Activated CD4-positive, alpha-beta T cell treated with anti-CD3 and anti-CD28 coated beads for 48 hours (primary cell): ENCODE measurements around the gene NXPH4.
A peak's percentile ranks its signal among the peaks of the same experiment; 100 is the strongest.

Source experiments
- DNase-seq: peaks from one replicate; pipeline ENCODE4 v3.0.0-alpha.2; 2020

NXPH4 gene

DNA sequence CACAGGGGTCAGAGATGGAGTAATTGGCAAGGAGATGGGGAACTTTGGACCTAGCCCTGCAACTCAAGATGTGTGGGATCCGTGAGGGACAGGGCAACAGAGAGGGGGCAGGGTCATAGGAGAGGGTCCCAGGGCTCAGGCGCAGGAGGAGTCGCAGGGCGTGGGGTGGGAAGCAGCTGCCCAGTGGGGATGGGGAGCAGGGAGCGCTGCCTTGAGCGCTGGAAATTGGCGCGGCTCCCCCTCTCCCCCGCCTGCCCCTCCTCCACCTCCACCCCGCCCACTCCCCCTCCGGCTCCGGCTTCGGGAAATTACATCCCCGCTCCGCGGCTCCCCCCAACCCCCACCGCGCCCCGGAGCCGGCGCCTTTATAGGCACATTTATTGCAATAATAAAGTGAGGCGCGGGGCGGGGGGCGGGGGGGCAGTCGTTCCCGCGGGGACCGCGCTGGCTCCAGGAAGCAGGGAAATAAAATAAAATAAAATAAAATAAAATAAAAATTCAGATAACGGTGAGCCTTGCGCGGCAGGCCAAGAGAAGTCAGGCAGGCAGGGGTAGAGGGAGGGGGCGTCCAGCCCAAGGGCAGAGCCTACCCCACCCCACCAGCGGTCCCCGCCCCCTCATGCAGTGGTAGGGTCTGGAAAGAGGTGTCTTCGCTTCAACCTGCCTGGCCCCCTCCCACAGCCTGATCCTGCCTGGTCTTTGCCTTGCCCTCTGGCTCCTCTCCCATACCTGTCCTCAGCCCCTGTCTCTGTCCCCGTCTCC is 3.6 kb downstream of the NXPH4 start:
- no peak for DNase-seq

DNA sequence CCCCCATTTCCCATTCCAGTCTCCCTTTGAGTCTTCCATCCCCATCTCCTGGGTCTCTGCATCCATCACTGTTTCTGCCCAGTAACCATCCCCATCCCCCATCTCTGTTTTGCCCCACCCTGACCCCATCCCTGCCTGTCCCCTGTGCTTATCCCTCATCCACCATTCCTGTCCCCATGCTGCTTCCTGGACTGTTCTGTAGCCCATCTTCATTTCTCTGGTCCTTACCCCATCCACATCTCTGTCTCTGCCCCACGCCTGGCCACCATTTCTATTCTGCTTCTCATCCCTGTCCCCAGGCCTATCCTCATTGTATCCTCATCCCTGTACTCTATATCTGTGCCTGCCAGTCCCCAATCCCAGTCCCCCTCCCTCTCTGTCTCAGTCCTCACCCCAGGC is 4.2 kb downstream of the NXPH4 start:
- DNase-seq = no peak

DNA sequence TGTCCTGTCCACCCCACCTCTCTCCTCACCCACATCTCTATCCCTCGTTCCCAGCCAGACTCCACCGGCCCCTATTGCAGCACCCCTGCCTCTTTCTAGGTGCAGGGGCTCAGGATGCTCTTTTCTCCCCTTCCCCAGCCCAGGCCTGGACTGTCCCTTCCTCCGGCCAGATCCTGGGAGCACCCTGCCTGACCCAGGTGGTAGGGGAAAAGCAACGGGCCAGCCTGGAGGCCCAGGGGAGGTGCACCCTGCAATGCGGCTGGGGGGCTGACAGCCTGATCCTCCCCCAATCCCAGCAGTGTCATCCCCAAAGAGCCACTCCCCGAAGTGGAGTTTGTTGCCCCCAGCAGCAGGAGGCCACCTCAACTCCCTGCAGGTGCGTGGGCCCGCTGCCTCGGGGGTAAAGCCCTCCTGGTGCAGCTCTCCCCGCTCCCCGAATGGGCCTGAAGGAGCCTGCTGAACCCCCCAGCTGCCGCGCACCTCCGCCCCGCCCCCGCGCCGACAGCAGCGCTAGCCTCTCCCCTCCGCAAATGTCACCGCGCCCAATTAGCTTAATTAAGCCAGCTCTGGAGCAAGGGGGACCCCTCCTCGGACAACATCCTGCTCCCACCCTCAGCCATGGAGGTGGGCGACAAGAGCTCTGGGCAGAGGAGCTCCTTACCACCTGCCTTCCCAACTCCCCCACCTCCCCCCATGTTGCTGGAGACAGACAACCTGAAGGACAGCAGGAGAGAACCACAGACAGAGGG is 4.7 kb downstream of the NXPH4 start:
- no peak for DNase-seq

DNA sequence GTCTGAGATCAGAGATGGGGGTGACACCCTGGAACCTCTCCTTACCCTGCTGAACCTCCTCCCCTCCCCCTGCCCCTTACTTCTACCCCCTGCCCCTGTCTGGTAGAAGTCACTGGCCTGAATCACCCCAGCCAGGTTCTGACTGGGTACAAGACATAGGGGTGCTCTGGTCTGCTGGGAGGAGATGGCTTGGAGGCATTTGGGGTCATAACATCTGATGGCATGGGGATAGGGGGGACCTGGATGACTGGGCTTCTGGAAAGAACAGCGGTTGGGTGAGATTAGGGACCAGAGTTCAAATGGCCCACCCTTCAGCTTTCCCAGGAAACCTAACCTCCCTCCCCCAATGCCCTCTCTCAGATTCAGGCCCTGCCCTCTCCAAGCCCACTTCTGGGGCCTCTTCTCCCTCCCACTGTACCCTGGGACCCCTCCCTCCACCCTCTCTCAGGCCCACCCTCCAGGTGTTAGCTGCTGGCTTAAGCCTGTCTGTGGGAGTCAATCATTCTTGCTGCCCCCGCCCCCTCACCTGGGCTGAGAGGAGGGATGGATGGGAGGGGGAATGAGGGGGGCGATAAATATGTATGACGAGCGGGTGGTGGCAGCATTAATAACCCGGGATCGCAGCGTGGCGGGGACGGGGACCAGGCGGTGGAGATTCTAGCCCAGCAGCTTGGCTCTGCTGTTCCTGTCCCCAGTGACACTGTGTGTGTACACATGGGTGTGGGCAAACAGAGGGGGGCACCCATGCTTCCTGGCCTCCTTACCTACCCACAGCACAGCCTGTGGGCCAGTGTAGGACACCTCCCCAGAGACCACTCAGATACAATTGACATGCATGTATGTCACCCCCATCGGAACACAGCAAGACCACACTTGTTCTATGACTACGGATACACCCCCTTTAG is 5.9 kb downstream of the NXPH4 start:
- DNase-seq = no peak

DNA sequence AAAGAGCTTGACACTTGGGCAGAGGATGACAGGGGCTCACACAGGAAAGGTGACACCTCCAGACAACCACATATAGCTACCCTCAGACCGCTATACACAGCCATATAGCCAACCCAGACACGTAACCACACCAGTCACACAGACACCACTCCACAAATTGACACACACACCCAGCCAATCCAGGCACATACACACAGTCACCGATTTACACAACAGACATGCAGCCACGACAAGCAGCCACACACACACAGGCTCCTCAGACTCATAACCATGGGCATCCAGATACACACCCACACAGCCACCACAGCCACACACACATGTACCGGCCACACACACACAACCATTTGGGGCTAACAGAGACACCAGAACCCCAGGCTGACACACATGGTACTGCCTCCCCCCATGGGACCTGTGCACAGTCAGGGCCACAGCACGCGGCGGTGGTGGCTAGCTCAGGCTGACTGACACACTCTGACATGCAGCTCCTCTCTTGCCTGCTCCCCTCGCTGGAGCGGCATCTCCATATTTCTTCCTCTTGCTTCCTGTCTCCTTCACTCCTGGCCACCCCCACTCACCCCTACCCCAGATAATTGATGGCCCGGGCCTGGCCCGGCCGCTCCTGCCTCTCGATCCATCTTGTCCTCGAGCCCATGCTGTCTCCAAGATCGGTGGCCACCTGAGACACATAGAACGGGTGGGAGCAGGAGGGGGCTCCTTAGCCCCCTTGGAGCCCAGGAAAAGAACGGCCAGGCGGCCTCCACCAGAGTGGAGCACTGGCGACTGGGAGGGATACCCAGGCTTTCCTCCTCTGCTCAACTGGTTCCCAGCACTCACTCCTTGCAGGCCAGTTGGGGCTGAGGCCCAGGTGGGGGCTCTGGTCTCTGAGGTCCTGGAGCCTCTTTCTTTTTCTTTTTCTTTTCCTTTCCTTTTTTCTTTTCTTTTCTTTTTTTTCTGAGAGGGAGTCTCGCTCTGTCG is 6.9 kb downstream of the NXPH4 start:
- DNase-seq = peak; percentile 28

DNA sequence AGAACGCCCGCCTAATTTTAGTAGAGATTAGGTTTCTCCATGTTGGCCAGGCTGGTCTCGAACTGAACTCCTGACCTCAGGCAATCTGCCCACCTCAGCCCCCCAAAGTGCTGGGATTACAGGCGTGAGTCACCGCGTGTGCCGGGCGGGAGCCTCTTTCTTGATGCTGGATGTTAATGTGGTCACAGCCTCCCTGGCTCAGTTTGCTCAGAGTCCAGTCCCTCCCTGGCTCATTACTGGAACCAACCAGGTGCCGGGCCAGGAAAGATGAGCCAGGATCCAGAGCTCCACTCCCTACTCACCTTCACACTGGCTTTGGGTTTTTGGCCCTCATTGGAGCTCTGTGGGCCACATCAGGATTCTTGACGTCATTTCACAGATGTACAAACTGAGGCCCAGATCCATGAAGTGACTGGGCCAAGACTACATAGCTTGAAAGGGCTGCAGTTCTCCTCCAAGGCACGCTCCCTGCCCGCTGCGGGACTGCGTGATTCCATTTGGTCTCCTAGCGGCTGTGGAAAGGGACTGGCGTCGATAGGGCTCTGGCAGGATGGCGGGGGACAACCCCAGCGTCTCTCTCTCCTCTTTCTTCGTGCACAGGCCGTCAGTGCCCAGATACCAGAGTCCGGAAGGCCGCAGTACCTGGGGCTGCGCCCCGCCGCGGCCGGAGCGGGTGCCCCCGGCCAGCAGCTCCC is 7.8 kb downstream of the NXPH4 start:
- no peak for DNase-seq

DNA sequence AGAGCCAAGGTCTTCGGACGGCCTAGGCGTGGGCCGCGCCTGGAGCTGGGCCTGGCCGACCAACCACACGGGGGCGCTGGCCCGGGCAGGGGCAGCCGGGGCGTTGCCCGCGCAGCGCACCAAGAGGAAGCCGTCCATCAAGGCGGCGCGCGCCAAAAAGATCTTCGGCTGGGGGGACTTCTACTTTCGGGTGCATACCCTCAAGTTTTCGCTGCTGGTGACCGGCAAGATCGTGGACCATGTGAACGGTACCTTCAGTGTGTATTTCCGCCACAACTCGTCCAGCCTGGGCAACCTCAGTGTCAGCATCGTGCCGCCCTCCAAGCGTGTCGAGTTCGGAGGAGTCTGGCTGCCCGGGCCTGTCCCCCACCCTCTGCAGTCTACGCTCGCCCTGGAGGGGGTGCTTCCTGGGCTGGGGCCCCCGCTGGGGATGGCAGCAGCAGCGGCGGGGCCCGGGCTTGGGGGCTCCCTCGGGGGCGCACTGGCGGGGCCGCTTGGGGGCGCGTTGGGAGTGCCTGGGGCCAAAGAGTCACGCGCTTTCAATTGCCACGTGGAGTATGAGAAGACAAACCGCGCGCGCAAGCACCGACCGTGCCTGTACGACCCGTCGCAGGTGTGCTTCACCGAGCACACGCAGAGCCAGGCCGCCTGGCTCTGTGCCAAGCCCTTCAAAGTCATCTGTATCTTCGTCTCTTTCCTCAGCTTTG is 8.5 kb downstream of the NXPH4 start:
- peak; percentile 77 for DNase-seq

DNA sequence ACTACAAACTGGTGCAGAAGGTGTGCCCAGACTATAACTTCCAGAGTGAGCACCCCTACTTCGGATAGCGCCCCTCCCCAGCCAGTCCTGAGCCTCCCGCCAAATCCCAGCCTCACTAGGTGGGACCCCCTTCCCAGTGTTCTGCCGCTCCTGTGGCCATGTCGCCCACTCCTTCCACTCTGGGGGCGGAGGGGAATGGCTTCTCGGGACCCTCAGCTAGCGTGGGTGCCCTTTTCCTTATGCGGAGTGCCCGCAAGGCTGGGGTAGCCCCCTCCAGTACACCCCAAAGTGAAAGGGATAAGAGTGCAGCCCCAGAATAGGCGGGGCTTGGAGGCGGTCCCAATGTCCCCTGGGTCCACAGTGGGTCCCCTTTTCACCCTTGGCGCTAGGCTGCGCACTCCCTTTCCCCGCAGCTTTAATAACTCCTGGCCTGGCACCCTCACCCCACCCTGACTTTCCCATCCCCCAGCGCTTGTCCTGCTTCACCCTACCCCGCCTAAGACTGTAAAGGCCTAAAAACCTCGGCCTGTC is 9.2 kb downstream of the NXPH4 start:
- no peak for DNase-seq

DNA sequence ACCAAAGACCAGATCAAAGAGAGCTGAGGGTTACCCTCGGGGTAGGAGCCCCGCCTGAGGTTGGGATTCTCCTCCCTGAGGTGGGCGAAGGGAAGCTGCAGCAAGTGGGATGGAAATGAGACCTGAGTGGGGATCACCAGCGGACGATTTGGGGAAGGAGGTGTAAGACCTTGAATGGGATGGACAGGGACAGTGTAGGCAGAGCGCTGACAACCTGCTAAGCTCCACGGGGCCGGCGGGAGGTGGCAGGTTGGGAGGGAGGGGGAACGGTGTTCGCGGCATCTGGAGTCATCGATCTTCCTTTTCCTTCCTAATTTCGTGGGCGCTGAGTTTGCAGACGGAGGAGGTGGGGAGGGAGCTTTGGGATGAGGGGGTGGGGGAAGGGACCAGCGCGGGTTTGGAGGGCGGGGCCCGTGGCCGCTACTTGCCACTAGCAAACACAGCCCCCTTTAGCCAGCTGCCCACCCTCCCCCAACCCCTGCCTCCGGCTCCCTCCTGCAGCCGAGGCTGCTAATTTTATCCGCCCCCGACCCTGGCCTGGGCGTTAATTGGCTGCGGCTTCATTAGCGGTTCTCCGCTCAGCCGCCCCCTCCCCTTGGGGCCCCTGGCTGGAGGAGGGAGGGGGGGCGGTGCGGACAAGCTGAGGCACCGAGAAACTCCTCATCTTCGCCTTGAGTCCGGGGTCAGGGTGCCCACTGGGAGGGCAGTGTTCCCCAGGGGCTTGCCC is 10.2 kb downstream of the NXPH4 start:
- no peak for DNase-seq

DNA sequence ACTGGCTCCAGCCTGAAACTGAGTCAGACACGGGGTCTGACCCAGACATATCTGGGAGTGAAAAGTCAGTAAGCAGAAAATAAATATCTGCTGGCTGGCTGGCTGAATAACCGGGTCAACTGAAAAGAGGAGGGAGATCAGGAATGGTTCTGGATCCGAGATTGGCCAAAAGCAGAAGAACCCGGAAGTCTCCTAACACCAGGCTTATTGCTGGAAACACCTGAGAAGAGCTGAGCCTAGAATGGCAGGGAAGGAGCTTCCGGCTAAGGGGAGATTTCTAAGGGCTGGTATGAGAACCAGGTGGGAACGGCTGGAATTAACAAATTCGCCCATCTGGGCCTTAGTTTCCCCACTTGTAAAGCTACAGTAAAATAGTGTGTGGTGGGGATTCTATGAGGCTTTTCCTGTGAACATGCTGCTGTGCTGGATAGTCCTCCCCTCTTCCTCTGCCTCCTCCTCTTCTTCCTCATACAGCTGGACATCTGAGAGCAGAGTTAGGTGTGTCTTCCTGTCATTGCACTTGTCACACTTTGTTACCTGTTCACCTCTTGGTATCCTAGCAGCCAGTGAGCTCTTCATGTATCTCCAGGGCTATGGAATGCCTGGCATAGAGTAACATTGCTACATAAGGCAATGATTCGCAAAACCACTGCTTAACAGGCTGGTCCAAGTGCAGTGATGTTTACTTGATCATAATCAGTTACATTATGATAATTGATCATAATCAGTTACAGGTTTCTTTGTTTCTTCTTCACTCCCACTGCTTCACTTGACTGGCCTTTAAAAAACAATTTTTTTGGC is 10.9 kb downstream of the NXPH4 start:
- no peak for DNase-seq

DNA sequence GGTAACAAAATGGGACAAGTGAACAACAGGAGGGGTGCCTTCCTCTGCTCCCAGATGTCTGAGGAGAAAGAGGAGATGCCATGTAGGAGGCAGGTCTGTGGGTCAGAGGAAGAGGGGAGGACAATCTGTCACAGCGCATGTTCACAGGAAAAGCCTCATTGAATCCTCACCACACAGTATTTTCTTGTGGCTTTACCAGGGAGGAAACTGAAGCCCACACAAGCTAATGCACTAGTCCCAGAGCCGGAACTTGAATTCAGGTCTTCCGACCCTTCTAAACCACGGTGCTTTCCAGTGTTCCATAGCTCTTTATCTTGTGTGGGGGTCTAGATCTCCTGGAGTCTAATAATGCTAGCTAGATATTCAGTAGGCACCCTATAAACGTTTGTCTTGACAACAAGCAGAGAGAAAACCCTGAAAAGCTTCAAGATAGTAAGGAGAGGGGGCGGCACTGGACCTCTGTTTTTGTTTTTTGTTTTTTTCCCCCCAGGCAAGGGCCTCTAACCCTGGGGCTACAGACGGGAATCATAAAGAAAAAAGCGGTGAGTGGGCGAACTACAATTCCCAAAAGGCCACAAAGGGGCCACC is 12.5 kb downstream of the NXPH4 start:
- DNase-seq = no peak

DNA sequence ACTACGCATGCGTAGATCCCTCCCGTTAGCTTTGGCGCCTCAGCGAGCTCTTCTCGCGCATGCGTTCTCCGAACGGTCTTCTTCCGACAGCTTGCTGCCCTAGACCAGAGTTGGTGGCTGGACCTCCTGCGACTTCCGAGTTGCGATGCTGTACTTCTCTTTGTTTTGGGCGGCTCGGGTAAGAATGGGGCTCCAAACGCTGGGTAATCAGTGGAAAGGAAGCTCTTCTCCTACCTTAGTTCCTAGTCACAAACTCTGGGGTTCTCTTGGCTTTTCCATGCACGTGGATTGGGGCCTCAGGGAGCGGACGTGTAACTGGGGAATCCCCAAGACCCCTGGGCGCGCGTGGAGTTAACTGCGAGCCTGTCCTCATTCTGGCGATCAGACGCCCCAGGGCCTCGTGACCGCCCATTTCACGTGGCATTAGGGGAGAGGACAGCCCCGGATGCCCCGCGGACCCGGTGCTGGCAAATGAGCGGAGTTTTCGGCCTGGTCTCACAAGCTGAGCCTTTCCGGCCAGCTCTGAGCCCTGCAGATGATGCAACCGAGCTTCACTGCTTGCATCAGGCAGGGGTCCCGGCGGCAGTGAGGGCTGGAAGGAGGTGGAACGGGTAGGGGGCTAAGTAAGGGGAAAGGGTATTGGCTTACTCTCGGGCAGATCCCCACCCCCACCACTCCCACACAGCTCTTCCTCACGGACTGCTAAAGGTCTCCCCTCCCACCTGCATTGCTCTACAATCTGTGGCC is 13.2 kb downstream of the NXPH4 start, which contains the start of gene SHMT2:
SHMT2 (plus strand) TSS at position 78 of the 747 bp plus-strand sequence; CDS start at position 146, 68 bp downstream.
- peak; percentile 97 for DNase-seq

DNA sequence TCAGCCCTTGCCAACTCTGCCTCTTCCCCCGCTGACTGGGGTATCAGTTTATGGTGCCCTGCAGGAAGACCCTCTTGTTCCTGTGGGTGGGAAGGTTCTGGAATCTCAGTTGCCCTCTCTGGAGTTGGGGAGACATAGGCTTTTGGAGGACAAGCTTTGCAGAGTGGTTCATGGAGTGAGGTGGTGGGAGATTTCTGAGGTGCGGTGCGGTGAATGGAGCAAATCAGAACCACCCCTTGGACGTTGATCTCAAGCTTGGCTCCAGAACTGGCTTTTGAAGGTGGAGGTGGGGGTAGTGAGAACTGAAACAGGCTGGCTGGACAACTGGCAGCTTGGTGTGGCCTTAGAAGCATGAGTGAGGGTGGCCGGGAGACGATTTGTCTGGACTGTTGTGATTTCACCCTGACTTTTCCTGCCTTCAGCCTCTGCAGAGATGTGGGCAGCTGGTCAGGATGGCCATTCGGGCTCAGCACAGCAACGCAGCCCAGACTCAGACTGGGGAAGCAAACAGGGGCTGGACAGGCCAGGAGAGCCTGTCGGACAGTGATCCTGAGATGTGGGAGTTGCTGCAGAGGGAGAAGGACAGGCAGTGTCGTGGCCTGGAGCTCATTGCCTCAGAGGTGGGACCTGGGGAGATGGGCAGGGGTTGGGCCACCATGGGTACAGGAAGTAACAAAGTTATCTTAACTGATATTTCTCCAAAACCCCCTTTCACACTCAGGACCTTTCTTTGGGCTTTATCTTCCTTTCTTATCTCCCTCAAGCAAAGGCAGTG is 14.0 kb downstream of the NXPH4 start:
- DNase-seq = no peak

DNA sequence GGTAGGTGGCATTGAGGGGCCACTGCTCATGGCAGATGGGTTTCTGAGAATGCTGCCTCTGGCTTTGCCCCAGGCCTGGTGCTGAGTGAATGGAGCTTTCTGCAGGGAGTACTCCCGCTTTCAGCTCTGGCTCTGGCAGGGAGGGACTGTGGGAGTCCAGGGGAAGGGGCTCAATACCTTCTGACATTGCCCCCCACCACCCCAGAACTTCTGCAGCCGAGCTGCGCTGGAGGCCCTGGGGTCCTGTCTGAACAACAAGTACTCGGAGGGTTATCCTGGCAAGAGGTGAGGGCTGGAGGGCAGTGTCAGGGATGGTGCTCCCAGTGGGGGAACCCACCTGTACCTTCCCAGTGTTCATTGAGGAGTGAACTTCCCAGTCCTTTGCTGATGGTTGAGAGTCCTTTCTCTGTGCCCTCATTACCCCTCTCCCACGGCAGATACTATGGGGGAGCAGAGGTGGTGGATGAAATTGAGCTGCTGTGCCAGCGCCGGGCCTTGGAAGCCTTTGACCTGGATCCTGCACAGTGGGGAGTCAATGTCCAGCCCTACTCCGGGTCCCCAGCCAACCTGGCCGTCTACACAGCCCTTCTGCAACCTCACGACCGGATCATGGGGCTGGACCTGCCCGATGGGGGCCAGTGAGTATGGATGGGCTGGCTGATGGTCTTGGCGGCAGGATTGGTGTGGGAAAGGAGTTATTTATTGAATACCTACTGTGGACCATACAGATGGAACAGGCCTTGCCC is 14.9 kb downstream of the NXPH4 start:
- peak; percentile 2 for DNase-seq

DNA sequence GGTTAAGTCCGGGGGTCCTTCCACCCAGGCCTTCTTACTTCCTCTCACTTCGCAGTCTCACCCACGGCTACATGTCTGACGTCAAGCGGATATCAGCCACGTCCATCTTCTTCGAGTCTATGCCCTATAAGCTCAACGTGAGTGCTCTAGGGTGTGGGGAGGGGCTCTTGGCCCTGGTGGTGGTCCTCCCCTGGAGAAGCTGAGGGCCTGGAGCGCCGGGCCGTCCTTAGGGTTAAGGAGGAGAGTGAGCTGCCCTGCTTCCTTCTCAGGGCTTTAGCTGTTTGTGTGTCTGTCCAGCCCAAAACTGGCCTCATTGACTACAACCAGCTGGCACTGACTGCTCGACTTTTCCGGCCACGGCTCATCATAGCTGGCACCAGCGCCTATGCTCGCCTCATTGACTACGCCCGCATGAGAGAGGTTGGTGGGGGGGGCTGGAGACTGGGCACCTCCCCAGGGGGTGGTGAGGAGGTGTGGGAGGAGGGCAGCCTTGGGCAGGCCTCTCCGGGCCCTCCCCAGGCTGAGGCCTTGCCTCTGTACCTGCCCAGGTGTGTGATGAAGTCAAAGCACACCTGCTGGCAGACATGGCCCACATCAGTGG is 15.7 kb downstream of the NXPH4 start:
- DNase-seq = no peak
